Stimulated activated CD8-positive, alpha-beta memory T cell treated with anti-CD3 and anti-CD28 coated beads, Interleukin-15, amount 100 ng/mL, for 1 hour (primary cell): Measurements from ENCODE around the gene CENPL.

Experiments
- DNase-seq: peaks from one replicate; pipeline ENCODE4 v3.0.0-alpha.2; 2020; ENCODE audit warnings: low read depth

CENPL gene

DNA sequence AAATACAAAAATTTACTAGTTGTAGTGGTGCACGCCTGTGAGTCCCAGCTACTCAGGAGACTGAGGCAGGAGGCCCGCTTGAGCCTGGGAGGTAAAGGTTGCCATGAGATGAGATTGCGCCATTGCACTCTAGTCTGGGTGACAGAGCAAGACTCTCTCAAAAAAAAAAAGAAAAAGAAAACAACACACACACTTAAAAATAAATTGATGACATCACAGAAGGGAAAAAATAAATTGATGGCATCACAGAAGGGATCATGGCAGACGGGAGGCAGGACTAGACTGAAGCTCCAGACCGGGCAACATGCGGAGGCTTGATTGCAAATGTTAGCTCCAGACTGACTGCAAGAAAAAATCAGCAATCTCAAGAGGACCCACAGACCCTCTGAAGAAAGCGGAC is 66.6 kb downstream of the CENPL start:
- DNase-seq, result no peak

- DNase-seq, result no peak
These were observed 67.0 kb downstream of the CENPL start for GRCh38 chr1:173757666-173758065.

DNA sequence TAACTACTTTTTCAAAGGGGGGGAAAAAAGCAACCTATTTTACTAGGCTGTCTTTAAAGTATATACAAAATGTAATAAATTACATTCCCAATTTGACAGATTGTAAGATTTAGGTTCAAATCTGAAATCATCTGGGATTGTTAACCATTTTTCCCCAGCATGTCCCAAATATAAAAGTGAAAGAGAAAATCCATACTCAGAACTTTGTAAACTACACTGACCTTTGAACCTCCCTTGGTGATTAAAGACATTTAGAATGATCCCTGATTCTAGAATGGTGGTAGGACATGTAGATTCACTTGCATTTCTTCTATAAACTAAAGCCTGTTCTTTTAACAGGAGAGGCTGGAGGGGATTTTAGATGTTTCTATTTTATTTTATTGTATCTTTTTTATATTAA is 70.9 kb downstream of the CENPL start:
- no peak for DNase-seq
